GM10248 (cell line): Measurements from ENCODE around the gene CDK8.

ENCODE experiments used
- CTCF ChIA-PET: fragments of 300-600 bp; sonication (Branson Sonifier 250); formaldehyde crosslinking; extraction: SDS; loops from one replicate; lab custom pipeline; 2021; ENCODE audit warnings: antibody characterized with exemption; lab: Yijun Ruan, JAX
- POLR2A ChIA-PET: fragments of 350-650 bp; sonication (Branson Sonifier 250); formaldehyde crosslinking; extraction: SDS; loops from one replicate; lab custom pipeline; 2020; ENCODE audit warnings: antibody characterized with exemption; lab: Yijun Ruan, JAX
- DNase-seq: peaks from one replicate; pipeline ENCODE4 v3.0.0; 2012; ENCODE audit errors: extremely low spot score
- TF ChIP-seq, protein P1 (sequence below): IDR thresholded peaks from 2 replicates; pipeline ENCODE4 v1.5.1; 2012; ENCODE audit warnings: mild to moderate bottlenecking, low read depth; ENCODE audit errors: extremely low read depth, missing control alignments, control extremely low read depth

Gene CDK8

DNA sequence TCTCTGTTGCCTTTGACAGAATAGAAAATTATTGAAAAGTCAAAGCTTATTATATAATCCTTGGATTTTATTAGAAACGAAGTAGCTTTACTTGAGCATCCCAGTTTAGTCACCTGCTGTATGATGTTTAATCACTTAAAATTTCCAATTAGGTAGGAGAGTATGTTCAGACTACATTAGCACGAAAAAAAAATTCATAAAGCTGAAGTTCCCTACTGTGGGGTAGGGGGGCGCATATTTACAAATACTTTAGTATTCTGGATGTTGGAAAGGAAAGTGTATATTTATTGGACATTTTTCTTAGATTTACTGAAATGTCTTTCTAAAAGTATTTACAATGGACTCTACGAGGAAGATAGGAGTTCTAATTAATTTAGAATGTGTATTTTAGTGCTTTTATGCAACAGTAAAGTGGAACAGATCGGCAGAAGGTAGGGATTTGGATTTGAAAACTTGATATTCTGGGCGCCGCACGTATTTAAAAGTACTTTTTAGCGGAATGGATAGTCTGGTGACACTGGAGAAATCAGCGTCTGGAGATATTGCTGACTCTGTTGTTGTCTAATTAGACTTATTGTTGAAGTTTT lies 1.9 kb downstream of the CDK8 start:
- ChIA-PET POLR2A (no interaction called here), CTCF (interaction anchor here (1.0 to 2.0 kb wide), 9 partner anchors 9 to 241 kb away, joined by 3 to 6 read pairs (median 5); no protein-coding TSS in a partner anchor)
- TF ChIP-seq, protein P1, sequence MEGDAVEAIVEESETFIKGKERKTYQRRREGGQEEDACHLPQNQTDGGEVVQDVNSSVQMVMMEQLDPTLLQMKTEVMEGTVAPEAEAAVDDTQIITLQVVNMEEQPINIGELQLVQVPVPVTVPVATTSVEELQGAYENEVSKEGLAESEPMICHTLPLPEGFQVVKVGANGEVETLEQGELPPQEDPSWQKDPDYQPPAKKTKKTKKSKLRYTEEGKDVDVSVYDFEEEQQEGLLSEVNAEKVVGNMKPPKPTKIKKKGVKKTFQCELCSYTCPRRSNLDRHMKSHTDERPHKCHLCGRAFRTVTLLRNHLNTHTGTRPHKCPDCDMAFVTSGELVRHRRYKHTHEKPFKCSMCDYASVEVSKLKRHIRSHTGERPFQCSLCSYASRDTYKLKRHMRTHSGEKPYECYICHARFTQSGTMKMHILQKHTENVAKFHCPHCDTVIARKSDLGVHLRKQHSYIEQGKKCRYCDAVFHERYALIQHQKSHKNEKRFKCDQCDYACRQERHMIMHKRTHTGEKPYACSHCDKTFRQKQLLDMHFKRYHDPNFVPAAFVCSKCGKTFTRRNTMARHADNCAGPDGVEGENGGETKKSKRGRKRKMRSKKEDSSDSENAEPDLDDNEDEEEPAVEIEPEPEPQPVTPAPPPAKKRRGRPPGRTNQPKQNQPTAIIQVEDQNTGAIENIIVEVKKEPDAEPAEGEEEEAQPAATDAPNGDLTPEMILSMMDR: peak; percentile 12
- DNase-seq: no peak

DNA sequence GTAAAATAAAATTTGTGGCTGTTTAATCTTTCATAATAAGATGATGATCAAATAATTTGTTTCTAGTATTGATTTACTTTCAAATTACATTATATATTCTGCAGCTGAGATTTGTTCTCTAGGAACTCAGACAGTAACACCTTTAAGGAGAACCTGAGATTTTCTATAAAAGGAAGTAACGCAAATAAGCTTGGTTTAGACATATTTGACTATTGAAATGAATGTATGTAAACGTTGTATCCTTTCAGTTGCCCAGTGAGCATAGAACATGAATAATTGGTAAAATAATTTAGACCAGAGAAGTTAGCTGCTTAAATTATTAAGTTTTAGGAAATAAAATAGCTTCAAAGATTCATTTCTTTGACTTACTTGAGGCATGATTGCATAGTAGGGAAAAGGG lies 3.1 kb downstream of the CDK8 start:
- no peak for DNase-seq
- TF ChIP-seq, protein P1: no peak
- POLR2A ChIA-PET: no interaction called here
- CTCF ChIA-PET: interaction anchor here (1.2 to 2.0 kb wide), 3 partner anchors 9 to 149 kb away, joined by 3 to 6 read pairs (median 5); no protein-coding TSS in a partner anchor

DNA sequence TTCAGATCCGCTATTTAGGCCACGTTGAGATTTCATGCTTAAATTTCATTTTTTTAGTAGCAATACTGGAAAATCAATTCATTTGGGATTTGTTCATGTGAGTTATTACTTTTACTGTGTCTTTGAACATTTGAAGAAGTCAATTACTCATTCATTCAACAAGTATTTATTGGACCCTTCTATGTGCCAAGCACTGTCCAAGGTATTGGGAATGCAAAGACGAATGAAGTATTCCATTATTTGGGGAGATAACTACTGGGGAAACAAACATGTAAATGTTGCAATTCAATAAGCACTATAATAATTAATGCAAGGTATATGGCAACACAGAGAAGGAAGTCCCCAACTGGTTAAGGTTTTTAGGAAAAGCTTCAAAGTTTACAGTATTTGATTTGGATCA lies 5.7 kb downstream of the CDK8 start:
- CTCF ChIA-PET: interaction anchor here (1.5 kb wide), 1 partner anchor 12 kb away, joined by 3 read pairs; no protein-coding TSS in a partner anchor
- TF ChIP-seq, protein P1: no peak
- no peak for DNase-seq
- POLR2A ChIA-PET: no interaction called here

DNA sequence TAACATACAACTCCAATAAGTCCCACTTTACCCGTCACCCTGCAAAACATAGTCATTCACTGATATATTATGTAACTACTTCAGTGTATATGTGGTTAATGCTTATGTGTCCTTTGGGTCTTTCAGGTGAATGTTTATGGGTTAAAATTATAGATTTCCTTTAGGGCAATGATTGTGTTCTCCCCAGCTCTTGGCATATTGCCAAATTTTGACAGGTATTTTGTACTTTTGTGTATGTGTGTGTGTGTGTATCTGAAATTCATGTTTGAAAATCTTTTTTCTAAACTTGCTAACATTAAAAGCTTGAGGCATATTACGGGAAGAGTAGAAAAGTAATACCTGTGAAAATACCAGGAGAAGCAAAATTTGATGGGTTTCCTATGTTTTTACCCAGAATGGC lies 8.2 kb downstream of the CDK8 start:
- TF ChIP-seq, protein P1: no peak
- no peak for DNase-seq
- ChIA-PET CTCF (no interaction called here), POLR2A (no interaction called here)

DNA sequence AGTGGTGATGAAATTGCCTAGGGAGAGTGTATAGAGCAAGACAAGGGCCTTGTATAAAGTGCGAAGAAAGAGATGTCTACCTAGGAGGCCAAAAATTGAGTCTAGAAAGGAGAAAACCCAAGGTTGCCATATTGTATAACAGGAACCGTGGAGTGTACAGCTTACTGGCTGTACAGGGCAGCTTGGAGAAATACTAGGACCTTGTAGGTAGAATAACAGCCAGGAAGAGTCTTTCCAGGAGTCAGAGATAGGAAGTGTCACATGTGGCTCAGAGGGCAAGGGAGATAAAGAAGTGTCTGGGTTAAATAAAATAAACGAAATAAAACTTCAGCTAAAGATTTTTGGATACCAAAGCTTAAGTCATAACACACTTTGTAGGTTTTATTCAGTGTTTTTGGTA lies 12.4 kb downstream of the CDK8 start:
- ChIA-PET POLR2A (no interaction called here), CTCF (interaction anchor here (1.0 to 3.8 kb wide), 5 partner anchors 9 to 81 kb away, joined by 3 to 10 read pairs (median 5); no protein-coding TSS in a partner anchor)
- DNase-seq: no peak
- TF ChIP-seq, protein P1: no peak

DNA sequence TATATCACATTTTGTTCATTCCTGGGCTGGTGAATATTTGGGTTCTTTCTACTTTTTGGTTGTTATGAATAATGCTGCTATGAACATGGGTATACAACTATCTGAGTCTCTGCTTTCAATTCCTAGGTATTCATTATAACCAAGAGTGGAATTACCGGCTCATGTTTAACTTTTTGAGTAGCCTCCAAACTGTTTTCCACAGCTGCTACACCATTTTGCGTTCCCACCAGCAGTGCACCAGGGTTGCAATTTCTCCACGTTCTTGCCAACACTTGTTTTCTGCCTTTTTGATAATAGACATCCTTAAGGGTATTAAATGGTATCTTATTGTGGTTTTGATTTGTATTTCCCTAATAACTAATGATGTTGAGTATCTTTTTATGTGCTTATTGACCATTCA lies 16.8 kb downstream of the CDK8 start:
- DNase-seq: no peak
- TF ChIP-seq, protein P1: no peak
- CTCF ChIA-PET: no interaction called here
- POLR2A ChIA-PET: no interaction called here
